Osteocyte (in vitro differentiated cells): ENCODE measurements around the gene ETV3. TPM values are rescaled to one million over a fixed set of nuclear protein-coding genes. Genes with fewer than 3 reads are reported as not detected.
A peak's percentile ranks its signal among the peaks of the same experiment; 100 is the strongest.

Source experiments
- DNase-seq: peaks from one replicate; pipeline ENCODE4 v3.0.0; 2021; ENCODE audit warnings: mixed read lengths; ENCODE audit not compliant: unreplicated experiment; ENCODE audit errors: extremely low spot score
- H3K27ac Mint-ChIP-seq: one replicate; pipeline ENCODE4 v1.8.0; 2021; ENCODE audit warnings: mild to moderate bottlenecking, mixed read lengths; ENCODE audit not compliant: unreplicated experiment
- H3K27me3 Mint-ChIP-seq: one replicate; pipeline ENCODE4 v1.8.0; 2021; ENCODE audit warnings: mixed read lengths; ENCODE audit not compliant: unreplicated experiment
- H3K36me3 Mint-ChIP-seq: one replicate; pipeline ENCODE4 v1.8.0; 2021; ENCODE audit warnings: mixed read lengths; ENCODE audit not compliant: unreplicated experiment
- H3K4me1 Mint-ChIP-seq: one replicate; pipeline ENCODE4 v1.8.0; 2021; ENCODE audit warnings: mixed read lengths; ENCODE audit not compliant: unreplicated experiment
- H3K4me3 Mint-ChIP-seq: one replicate; pipeline ENCODE4 v1.8.0; 2021; ENCODE audit warnings: mild to moderate bottlenecking, moderate library complexity, mixed read lengths; ENCODE audit not compliant: unreplicated experiment
- H3K9me3 Mint-ChIP-seq: one replicate; pipeline ENCODE4 v1.8.0; 2021; ENCODE audit warnings: mixed read lengths; ENCODE audit not compliant: unreplicated experiment
- CTCF ChIP-seq: fragments of 200-600 bp; sonication (generic); IDR thresholded peaks from 2 replicates; pipeline ENCODE4 v1.5.0; 2021; ENCODE audit warnings: antibody characterized with exemption, mild to moderate bottlenecking, moderate library complexity
- total RNA-seq: library from RNA; stranded (reverse); gene quantifications from 2 replicates; pipeline ENCODE4 v1.2.1, GENCODE V29; 2021

The ETV3 gene
- total RNA-seq, 1 donor from 2014 or later, result 28.5 TPM

GRCh38 chr1:157158967-157159366 is 20.8 kb upstream of the ETV3 start:
- Mint-ChIP-seq H3K27ac (peak overlapping the region; percentile 13), H3K36me3 (no peaks in the 10 kb centered on the region), H3K27me3 (peaks cover 9% of the 10 kb centered on the region), H3K9me3 (no peaks in the 10 kb centered on the region), H3K4me1 (peaks cover 23% of the 10 kb centered on the region), H3K4me3 (no peak overlapping the region)
- no peak for TF ChIP-seq CTCF
- DNase-seq, result no peak

GRCh38 chr1:157157501-157158190 is 19.5 kb upstream of the ETV3 start:
- Mint-ChIP-seq H3K4me3 (no peak overlapping the region), H3K4me1 (peaks cover 27% of the 10 kb centered on the region), H3K9me3 (no peaks in the 10 kb centered on the region), H3K27me3 (peaks cover 6% of the 10 kb centered on the region), H3K27ac (peak overlapping the region; percentile 42), H3K36me3 (no peaks in the 10 kb centered on the region)
- TF ChIP-seq CTCF, result no peak
- no peak for DNase-seq

GRCh38 chr1:157156058-157156541 is 17.9 kb upstream of the ETV3 start:
- DNase-seq, result peak; percentile 92
- H3K9me3 Mint-ChIP-seq, result no peaks in the 10 kb centered on the region

GRCh38 chr1:157155658-157156057 is 17.5 kb upstream of the ETV3 start:
- DNase-seq, result no peak
- Mint-ChIP-seq H3K4me1 (peaks cover 27% of the 10 kb centered on the region), H3K9me3 (no peaks in the 10 kb centered on the region), H3K27ac (peak overlapping the region; percentile 61), H3K4me3 (peak overlapping the region; percentile 67), H3K36me3 (no peaks in the 10 kb centered on the region), H3K27me3 (peaks cover 10% of the 10 kb centered on the region)
- no peak for TF ChIP-seq CTCF

More at GRCh38 chr1:157156058-157156541, 17.9 kb upstream of the ETV3 start:
- Mint-ChIP-seq H3K36me3 (no peaks in the 10 kb centered on the region), H3K27ac (peak overlapping the region; percentile 61), H3K27me3 (peaks cover 6% of the 10 kb centered on the region), H3K4me3 (peak overlapping the region; percentile 67), H3K4me1 (peaks cover 27% of the 10 kb centered on the region)
- TF ChIP-seq CTCF, result peak; percentile 95

- Mint-ChIP-seq H3K9me3 (no peaks in the 10 kb centered on the region), H3K36me3 (no peaks in the 10 kb centered on the region), H3K4me1 (peaks cover 27% of the 10 kb centered on the region), H3K27me3 (peaks cover 15% of the 10 kb centered on the region), H3K4me3 (no peak overlapping the region), H3K27ac (no peak overlapping the region)
- DNase-seq, result no peak
- TF ChIP-seq CTCF, result no peak
Measured at GRCh38 chr1:157154940-157155514, 16.8 kb upstream of the ETV3 start.
